ENCODE results near the gene ODAD4.

DNA sequence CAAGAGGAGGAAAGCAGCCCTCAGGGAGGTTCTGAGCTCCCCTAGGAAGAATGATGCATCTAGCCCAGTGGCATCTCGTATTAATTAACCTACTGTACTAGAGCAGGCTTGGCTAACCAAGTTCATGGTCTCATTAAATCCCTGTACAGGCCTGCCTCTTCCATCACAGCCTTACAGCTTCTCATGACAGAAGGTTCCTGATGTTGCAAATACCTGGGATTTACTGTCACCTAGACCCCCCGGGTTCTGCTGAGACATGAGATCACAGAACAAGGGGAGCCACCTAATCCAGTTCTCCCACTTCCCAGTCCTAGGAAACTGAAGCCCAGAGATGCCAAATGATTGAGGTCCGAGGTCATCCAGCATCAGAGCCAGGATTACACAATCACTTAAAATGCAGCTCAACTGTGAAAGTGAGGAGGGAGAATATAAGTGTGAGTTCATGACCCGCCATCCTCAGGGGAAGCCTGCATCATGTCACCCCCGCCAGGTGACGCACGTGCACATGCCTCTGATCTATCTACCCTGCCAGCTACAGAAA is 35.6 kb upstream of the ODAD4 start:
- TF ChIP-seq CTCF (IDR thresholded peaks at IDR 0.05; ENCODE audit: insufficient read depth, low read length): no peak
- TF ChIP-seq GABPA (IDR thresholded peaks at IDR 0.05; ENCODE audit: low read depth): no peak
- no peak for TF ChIP-seq POLR2AphosphoS5 (IDR thresholded peaks at IDR 0.05; ENCODE audit: low read depth)
- no peak for TF ChIP-seq REST (IDR thresholded peaks at IDR 0.05; ENCODE audit: insufficient replicate concordance, low read depth)
- TF ChIP-seq SPI1 (IDR thresholded peaks at IDR 0.05; ENCODE audit: borderline replicate concordance, low read depth): no peak

All from HL-60 (cell line).